ENCODE results near the gene C4BPB.

C4BPB gene

DNA sequence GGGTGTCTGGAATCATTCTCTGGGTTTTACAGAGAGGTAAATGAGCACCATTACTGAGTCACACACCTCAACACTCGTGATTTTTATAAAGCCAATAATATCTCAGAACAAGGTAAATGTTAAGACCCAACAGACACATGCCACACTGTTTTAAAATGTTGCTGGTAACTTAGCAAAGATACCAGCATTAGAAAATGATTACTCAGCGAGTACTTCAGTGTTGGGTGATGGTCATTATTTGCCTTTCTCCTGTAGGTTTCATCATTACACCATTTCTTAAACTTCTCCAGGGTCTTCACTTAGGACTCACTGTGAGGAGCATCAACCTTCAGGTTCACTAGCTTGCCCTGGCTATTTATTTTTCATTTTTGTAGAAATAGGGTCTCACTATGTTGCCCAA lies 6.9 kb upstream of the C4BPB start:
- no peak overlapping the region for H3K4me2 ChIP-seq (ENCODE audit: low read length)
- no peak overlapping the region for H2BK5ac ChIP-seq (ENCODE audit: low read length)
- no peak overlapping the region for H4K8ac ChIP-seq (ENCODE audit: low read depth, low read length)
- H3K4me3 ChIP-seq (ENCODE audit: low read length): no peak overlapping the region
- no peak overlapping the region for H3K18ac ChIP-seq (ENCODE audit: low read length)
- no peak overlapping the region for H3K9ac ChIP-seq (ENCODE audit: low read length)
- H3K23ac ChIP-seq (ENCODE audit: low read length): no peak overlapping the region
- H4K5ac ChIP-seq (ENCODE audit: low read length): no peak overlapping the region
- no peak overlapping the region for H3K27ac ChIP-seq (ENCODE audit: low read depth, low read length)
- no peak overlapping the region for H3K56ac ChIP-seq (ENCODE audit: low read length)
- H3K4me1 ChIP-seq (ENCODE audit: control insufficient read depth, low read depth, low read length): no peaks in the 10 kb centered on the region
- WGBS (ENCODE audit: extremely low coverage, insufficient coverage, low lambda C conversion rate): no CpG with 5 or more reads among the region's 2 CpGs
- no peak overlapping the region for H3K4ac ChIP-seq (ENCODE audit: low read depth, low read length)
- no peaks in the 10 kb centered on the region for H3K79me1 ChIP-seq (ENCODE audit: low read length)
- no peaks in the 10 kb centered on the region for H3K27me3 ChIP-seq (ENCODE audit: insufficient read depth, low read length, poor library complexity)
- DNase-seq: no peak
- H3K36me3 ChIP-seq (ENCODE audit: control insufficient read depth, insufficient read depth, low read length): no peaks in the 10 kb centered on the region
- H3K79me2 ChIP-seq (ENCODE audit: control insufficient read depth, insufficient read depth, low read length): no peaks in the 10 kb centered on the region
- H2BK15ac ChIP-seq (replicated peaks; ENCODE audit: low read depth): no peak overlapping the region
- H2BK120ac ChIP-seq (ENCODE audit: low read depth, low read length): no peak overlapping the region
- H2AK5ac ChIP-seq (ENCODE audit: low read length): no peak overlapping the region

DNA sequence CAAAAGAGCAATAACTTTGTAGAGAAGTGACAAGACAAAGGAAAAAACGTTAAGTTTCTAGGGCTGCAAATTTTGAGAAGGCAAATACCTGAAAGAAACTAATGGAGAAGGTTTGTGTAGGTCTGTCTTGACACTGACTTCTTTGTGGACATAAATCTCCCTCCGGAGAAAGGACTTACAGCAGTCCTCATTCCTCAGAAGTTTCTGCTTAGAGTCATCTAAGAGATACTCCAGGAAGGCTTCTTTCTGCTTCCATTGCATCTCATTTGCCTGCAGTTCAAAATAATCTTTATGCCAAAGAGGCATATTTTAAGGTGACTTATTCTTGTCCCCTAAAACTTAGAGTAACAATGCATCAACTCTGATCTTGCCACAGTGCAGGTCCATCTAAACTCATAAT lies 4.4 kb upstream of the C4BPB start:
- WGBS (ENCODE audit: extremely low coverage, insufficient coverage, low lambda C conversion rate): no CpG with 5 or more reads among the region's 2 CpGs

DNA sequence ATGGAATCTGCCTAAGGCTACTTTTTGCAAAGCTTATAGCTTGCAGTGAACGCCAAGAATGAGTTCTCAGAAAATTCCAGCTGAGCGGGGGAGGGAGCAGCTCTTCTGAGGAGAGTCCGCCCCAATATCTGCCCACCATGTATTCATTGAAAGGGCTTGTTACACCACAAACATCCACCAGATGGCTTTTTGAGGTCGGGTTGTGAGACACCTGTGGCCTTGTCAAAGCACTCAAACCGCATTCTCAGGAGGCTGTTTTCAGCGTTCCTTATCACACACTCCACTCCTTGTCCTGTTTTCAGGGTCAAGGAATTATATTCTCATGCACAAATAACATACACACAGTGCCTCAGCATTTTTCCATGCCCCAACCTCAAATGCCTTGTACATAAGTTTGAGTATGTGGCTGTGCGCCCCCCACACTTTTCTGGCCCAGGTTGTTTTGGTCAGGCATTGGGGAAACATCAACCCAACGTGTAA lies 3.9 kb upstream of the C4BPB start:
- Histone ChIP-seq H2BK15ac (replicated peaks; ENCODE audit: low read depth) (no peak overlapping the region), H3K4me1 (ENCODE audit: control insufficient read depth, low read depth, low read length) (peaks cover 2% of the 10 kb centered on the region), H2BK120ac (ENCODE audit: low read depth, low read length) (no peak overlapping the region), H3K18ac (ENCODE audit: low read length) (no peak overlapping the region), H3K79me2 (ENCODE audit: control insufficient read depth, insufficient read depth, low read length) (no peaks in the 10 kb centered on the region), H2BK5ac (ENCODE audit: low read length) (no peak overlapping the region), H3K9ac (ENCODE audit: low read length) (no peak overlapping the region), H3K56ac (ENCODE audit: low read length) (no peak overlapping the region), H4K5ac (ENCODE audit: low read length) (no peak overlapping the region), H3K27me3 (ENCODE audit: insufficient read depth, low read length, poor library complexity) (no peaks in the 10 kb centered on the region), H3K79me1 (ENCODE audit: low read length) (no peaks in the 10 kb centered on the region), H3K4me3 (ENCODE audit: low read length) (no peak overlapping the region), H3K27ac (ENCODE audit: low read depth, low read length) (no peak overlapping the region), H3K23ac (ENCODE audit: low read length) (no peak overlapping the region), H3K4me2 (ENCODE audit: low read length) (no peak overlapping the region), H3K36me3 (ENCODE audit: control insufficient read depth, insufficient read depth, low read length) (no peaks in the 10 kb centered on the region), H4K8ac (ENCODE audit: low read depth, low read length) (no peak overlapping the region), H3K4ac (ENCODE audit: low read depth, low read length) (no peak overlapping the region), H2AK5ac (ENCODE audit: low read length) (no peak overlapping the region)
- peak; percentile 91 for DNase-seq
- no CpG with 5 or more reads among the region's 8 CpGs for WGBS (ENCODE audit: extremely low coverage, insufficient coverage, low lambda C conversion rate)

More for the DNA sequence above, 4.4 kb upstream of the C4BPB start:
- Histone ChIP-seq H3K27me3 (ENCODE audit: insufficient read depth, low read length, poor library complexity) (no peaks in the 10 kb centered on the region), H2BK15ac (replicated peaks; ENCODE audit: low read depth) (no peak overlapping the region), H3K27ac (ENCODE audit: low read depth, low read length) (no peak overlapping the region), H3K9ac (ENCODE audit: low read length) (no peak overlapping the region), H2AK5ac (ENCODE audit: low read length) (no peak overlapping the region), H3K4ac (ENCODE audit: low read depth, low read length) (no peak overlapping the region), H3K56ac (ENCODE audit: low read length) (no peak overlapping the region), H3K36me3 (ENCODE audit: control insufficient read depth, insufficient read depth, low read length) (no peaks in the 10 kb centered on the region), H3K79me1 (ENCODE audit: low read length) (no peaks in the 10 kb centered on the region), H3K79me2 (ENCODE audit: control insufficient read depth, insufficient read depth, low read length) (no peaks in the 10 kb centered on the region), H4K5ac (ENCODE audit: low read length) (no peak overlapping the region), H3K4me2 (ENCODE audit: low read length) (no peak overlapping the region), H2BK120ac (ENCODE audit: low read depth, low read length) (no peak overlapping the region), H4K8ac (ENCODE audit: low read depth, low read length) (no peak overlapping the region), H3K4me1 (ENCODE audit: control insufficient read depth, low read depth, low read length) (peaks cover 2% of the 10 kb centered on the region), H3K18ac (ENCODE audit: low read length) (no peak overlapping the region), H3K4me3 (ENCODE audit: low read length) (no peak overlapping the region), H2BK5ac (ENCODE audit: low read length) (no peak overlapping the region), H3K23ac (ENCODE audit: low read length) (no peak overlapping the region)
- DNase-seq: no peak

DNA sequence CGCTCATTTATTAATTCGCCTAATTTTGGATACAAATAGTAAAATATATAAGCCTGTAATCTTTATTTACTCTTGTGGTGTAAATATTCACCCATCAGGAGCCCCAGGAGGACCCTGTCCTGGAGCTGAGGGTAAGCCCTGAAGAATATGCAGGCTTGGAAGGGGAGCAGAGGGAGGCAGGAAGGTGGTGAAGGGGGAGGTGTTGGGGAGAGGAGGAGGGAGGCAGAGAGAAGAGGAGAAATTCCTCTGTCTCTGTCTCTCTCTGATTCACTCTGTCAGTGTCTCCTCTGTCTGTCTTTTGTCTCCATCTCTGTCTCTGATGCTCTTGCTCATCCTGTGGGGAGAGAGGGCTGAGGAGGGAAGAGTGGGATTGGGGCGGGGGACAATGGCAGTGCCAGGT lies 2.8 kb upstream of the C4BPB start:
- H3K4ac ChIP-seq (ENCODE audit: low read depth, low read length): no peak overlapping the region
- peaks cover 2% of the 10 kb centered on the region for H3K4me1 ChIP-seq (ENCODE audit: control insufficient read depth, low read depth, low read length)
- H3K9ac ChIP-seq (ENCODE audit: low read length): no peak overlapping the region
- no peaks in the 10 kb centered on the region for H3K27me3 ChIP-seq (ENCODE audit: insufficient read depth, low read length, poor library complexity)
- no peak overlapping the region for H2AK5ac ChIP-seq (ENCODE audit: low read length)
- no peak overlapping the region for H3K27ac ChIP-seq (ENCODE audit: low read depth, low read length)
- H4K5ac ChIP-seq (ENCODE audit: low read length): no peak overlapping the region
- DNase-seq: peak; percentile 10
- H2BK5ac ChIP-seq (ENCODE audit: low read length): no peak overlapping the region
- H3K18ac ChIP-seq (ENCODE audit: low read length): no peak overlapping the region
- H2BK120ac ChIP-seq (ENCODE audit: low read depth, low read length): no peak overlapping the region
- H3K56ac ChIP-seq (ENCODE audit: low read length): no peak overlapping the region
- no peaks in the 10 kb centered on the region for H3K36me3 ChIP-seq (ENCODE audit: control insufficient read depth, insufficient read depth, low read length)
- WGBS (ENCODE audit: extremely low coverage, insufficient coverage, low lambda C conversion rate): no CpG with 5 or more reads among the region's 3 CpGs
- H3K79me2 ChIP-seq (ENCODE audit: control insufficient read depth, insufficient read depth, low read length): no peaks in the 10 kb centered on the region
- no peak overlapping the region for H3K23ac ChIP-seq (ENCODE audit: low read length)
- no peak overlapping the region for H3K4me3 ChIP-seq (ENCODE audit: low read length)
- no peaks in the 10 kb centered on the region for H3K79me1 ChIP-seq (ENCODE audit: low read length)
- no peak overlapping the region for H2BK15ac ChIP-seq (replicated peaks; ENCODE audit: low read depth)
- no peak overlapping the region for H3K4me2 ChIP-seq (ENCODE audit: low read length)
- no peak overlapping the region for H4K8ac ChIP-seq (ENCODE audit: low read depth, low read length)

DNA sequence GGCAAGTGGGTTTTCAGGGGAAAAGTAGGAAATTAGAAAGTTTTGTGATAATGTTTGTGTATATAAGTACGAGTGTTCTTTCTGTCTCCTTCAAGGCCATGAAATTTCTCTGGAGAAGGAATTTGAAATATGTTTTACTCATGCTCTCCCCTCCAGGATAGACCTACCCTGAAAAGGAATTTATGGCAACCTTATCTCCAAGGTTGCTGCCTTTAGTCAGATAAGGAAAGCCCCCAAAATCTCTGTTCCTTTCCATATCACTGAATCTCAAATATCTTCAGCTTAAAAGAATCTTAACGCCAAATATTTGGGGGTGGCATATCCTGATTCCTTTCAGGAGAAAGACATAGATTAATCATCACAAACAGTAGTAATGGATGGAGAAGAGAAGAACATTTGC lies 499 bp upstream of the C4BPB start:
- Histone ChIP-seq H3K23ac (ENCODE audit: low read length) (no peak overlapping the region), H3K9ac (ENCODE audit: low read length) (no peak overlapping the region), H2BK15ac (replicated peaks; ENCODE audit: low read depth) (no peak overlapping the region), H3K79me1 (ENCODE audit: low read length) (no peaks in the 10 kb centered on the region), H3K4ac (ENCODE audit: low read depth, low read length) (no peak overlapping the region), H2BK5ac (ENCODE audit: low read length) (no peak overlapping the region), H3K4me2 (ENCODE audit: low read length) (no peak overlapping the region), H2AK5ac (ENCODE audit: low read length) (no peak overlapping the region), H2BK120ac (ENCODE audit: low read depth, low read length) (no peak overlapping the region), H3K4me1 (ENCODE audit: control insufficient read depth, low read depth, low read length) (peaks cover 2% of the 10 kb centered on the region), H3K4me3 (ENCODE audit: low read length) (no peak overlapping the region), H4K5ac (ENCODE audit: low read length) (no peak overlapping the region), H3K56ac (ENCODE audit: low read length) (no peak overlapping the region), H4K8ac (ENCODE audit: low read depth, low read length) (no peak overlapping the region), H3K36me3 (ENCODE audit: control insufficient read depth, insufficient read depth, low read length) (no peaks in the 10 kb centered on the region), H3K79me2 (ENCODE audit: control insufficient read depth, insufficient read depth, low read length) (no peaks in the 10 kb centered on the region), H3K27me3 (ENCODE audit: insufficient read depth, low read length, poor library complexity) (no peaks in the 10 kb centered on the region), H3K27ac (ENCODE audit: low read depth, low read length) (no peak overlapping the region), H3K18ac (ENCODE audit: low read length) (no peak overlapping the region)
- DNase-seq: peak; percentile 66
- WGBS (ENCODE audit: extremely low coverage, insufficient coverage, low lambda C conversion rate): 100% methylated on average over 1 of the region's 2 CpGs

DNA sequence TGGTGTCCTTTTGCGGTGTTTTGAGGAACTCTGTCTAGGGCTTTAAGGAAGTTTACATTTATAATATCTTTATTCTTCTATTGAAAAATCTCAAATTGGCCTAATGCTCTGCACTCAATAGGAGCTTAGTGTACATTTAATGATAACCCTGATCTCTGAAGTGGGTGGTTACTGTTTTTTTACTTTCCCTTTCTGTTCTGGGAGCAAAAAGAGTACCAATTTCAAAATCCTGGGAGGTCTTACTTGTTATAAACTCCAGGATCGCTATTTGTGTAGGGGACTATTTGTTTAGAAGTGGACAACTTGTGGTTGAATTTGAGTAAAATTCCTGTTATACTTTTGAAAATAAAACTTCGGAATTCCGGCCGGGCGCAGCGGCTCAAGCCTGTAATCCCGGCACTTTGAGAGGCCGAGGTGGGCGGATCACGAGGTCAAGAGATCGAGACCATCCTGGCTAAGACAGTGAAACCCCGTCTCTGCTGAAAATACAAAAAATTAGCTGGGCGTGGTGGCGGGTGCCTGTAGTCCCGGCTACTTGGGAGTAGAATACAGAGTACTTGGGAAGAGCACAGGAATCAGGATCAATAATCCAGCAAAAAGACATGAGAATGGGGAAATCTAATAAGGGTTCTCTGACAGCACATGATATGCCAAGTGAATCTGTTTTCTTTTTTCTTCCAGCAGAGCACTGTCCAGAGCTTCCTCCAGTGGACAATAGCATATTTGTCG lies 1.1 kb downstream of the C4BPB start:
- no peaks in the 10 kb centered on the region for H3K27me3 ChIP-seq (ENCODE audit: insufficient read depth, low read length, poor library complexity)
- no peak overlapping the region for H3K4me3 ChIP-seq (ENCODE audit: low read length)
- no peak overlapping the region for H3K18ac ChIP-seq (ENCODE audit: low read length)
- no peak overlapping the region for H2BK120ac ChIP-seq (ENCODE audit: low read depth, low read length)
- H3K79me2 ChIP-seq (ENCODE audit: control insufficient read depth, insufficient read depth, low read length): no peaks in the 10 kb centered on the region
- no peak overlapping the region for H3K4me2 ChIP-seq (ENCODE audit: low read length)
- no peak overlapping the region for H2BK5ac ChIP-seq (ENCODE audit: low read length)
- no peak for DNase-seq
- no CpG with 5 or more reads among the region's 17 CpGs for WGBS (ENCODE audit: extremely low coverage, insufficient coverage, low lambda C conversion rate)
- no peak overlapping the region for H3K4ac ChIP-seq (ENCODE audit: low read depth, low read length)
- no peak overlapping the region for H2BK15ac ChIP-seq (replicated peaks; ENCODE audit: low read depth)
- H4K8ac ChIP-seq (ENCODE audit: low read depth, low read length): no peak overlapping the region
- no peaks in the 10 kb centered on the region for H3K79me1 ChIP-seq (ENCODE audit: low read length)
- no peak overlapping the region for H3K9ac ChIP-seq (ENCODE audit: low read length)
- no peak overlapping the region for H3K27ac ChIP-seq (ENCODE audit: low read depth, low read length)
- H4K5ac ChIP-seq (ENCODE audit: low read length): no peak overlapping the region
- no peaks in the 10 kb centered on the region for H3K36me3 ChIP-seq (ENCODE audit: control insufficient read depth, insufficient read depth, low read length)
- H2AK5ac ChIP-seq (ENCODE audit: low read length): no peak overlapping the region
- H3K56ac ChIP-seq (ENCODE audit: low read length): no peak overlapping the region
- peaks cover 2% of the 10 kb centered on the region for H3K4me1 ChIP-seq (ENCODE audit: control insufficient read depth, low read depth, low read length)
- no peak overlapping the region for H3K23ac ChIP-seq (ENCODE audit: low read length)

All from mesendoderm (in vitro differentiated cells).